NOMO-1 (cell line): Measurements from ENCODE around the gene SAFB.
"Not testable (repeated sequence)": the region's sequence is repeated elsewhere in the genome, so short reads cannot be mapped to it uniquely, and the experiment has no call there.

Experiments used
- DNase-seq, 2 experiments: peaks; one replicate each; lab custom pipeline; 2025; ENCODE audit not compliant: unreplicated experiment in 2 of 2; lab: John Stamatoyannopoulos, UW

The SAFB gene

DNA sequence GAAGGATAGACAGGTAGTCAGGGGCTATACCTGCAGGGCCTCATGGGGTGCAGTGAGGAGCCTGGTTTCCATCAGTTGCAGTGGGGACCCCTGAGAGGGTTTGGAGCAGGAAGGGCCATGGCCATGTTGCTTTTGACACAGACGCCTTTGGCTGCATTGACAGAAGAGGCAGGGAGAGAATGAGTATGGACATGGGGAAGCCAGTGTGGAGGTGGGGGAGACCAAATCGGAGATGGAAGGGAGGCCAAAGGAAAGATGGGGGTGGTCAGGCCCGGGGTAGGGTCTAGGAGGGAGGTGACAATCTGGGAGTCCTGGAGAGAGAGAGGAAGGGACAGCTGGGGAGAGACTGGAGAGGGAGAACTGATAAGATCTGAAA, 59.2 kb downstream of the SAFB start:
- DNase-seq, result no peak

DNA sequence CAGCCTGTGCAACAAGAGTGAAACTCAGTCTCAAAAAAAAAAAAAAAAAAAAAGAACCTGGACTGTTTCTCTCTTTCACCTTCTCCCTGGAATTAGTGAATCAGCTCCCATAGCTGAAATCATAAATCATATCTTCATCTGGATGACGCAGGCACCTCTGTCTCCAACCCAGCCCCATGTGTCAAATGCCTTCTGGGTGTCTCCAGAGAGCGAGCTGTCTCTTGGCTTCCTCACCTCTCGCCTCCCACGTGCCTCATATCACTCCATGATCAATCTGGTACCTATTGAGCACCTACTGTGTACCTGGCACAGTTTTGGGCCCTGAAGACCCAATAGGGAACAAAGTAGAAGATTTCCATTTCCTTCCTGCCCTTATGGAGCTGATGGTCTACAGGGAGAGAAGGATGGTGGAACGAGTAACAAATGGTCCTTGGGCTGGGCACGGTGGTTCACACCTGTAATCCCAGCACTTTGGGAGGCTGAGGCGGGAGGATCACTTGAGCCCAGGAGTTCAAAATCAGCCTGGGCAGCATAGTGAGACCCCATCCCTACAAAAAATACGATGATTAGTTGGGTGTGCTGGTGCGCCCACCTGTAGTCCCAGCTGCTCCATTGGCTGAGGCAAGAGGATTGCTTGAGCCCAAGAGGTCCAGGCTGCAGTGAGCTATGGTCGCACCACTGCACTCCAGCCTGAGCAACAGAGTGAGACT, 60.4 kb downstream of the SAFB start:
- DNase-seq, result no peak

DNA sequence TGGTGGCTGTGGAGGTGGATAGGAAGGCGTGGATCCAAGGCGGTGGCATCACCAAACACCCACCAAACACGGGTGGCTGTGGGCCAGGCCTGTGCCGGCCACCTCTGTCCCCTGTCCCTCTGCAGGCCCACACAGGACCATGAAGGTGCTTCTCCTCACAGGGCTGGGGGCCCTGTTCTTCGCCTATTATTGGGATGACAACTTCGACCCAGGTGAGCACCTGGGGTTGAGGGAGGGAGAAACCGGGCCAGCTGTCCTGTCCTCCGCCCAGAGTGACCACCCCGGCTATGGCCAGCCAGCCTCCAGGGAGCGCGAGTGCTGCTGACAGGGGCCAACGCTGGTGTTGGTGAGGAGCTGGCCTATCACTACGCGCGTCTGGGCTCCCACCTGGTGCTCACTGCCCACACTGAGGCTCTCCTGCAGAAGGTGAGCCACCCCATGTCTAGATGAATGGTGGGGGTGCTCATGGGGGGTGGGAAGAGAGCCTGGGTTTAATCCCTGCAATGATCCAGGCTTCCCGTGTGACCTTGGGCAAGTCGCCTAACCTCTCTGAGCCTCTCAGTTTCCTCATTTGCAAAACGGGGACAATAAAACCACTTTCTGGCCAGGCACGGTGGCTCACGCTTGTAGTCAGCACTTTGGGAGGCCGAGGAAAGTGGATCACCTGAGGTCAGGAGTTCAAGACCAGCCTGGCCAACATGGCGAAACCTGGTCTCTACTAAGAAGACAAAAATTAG, 62.0 kb downstream of the SAFB start:
- no peak for DNase-seq

GRCh38 chr19:5686326-5686646, 63.4 kb downstream of the SAFB start:
- DNase-seq, result no peak

GRCh38 chr19:5686647-5687359, 63.9 kb downstream of the SAFB start:
- DNase-seq, result peak; percentile 87 to 96

GRCh38 chr19:5687360-5688198, 64.7 kb downstream of the SAFB start:
- no peak for DNase-seq

- not testable (repeated sequence) for DNase-seq
These were observed 65.5 kb downstream of the SAFB start for GRCh38 chr19:5688262-5688881.

DNA sequence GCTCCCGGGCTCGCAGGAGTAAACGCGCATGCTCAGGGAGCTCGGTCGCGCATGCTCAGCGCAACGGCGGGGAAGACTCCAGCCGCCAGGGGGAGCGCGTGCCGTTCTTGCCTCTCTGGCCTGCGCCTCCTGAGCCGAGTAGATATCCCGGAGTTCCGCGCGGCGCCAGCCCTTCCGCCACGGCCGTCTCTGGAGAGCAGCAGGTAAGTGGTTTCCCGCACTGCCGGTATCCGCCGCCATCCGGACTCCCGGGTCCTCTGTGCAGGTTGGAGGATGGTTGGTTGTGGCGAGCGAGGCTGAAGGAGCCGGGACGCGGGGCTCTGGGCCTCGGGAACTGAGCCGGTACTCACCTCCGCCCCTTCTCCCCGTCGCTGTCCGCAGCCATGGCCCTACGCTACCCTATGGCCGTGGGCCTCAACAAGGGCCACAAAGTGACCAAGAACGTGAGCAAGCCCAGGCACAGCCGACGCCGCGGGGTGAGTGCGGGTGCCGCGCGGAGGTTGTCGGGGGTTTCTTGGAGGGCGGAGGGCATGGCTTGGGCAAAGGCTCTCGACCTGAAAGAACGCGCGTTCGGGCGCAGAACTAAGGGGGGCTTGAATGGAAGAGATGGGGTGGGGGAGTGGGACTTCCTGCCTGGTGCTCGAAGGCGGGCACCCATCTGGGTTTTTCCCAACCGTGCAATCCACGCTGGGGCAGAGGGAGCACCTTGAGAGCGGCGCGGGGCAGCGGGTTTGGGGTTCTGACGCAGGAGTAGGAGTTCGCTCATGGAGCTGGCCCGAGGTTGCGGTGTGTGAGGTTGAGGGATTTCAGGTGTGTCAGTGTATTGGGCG, 67.5 kb downstream of the SAFB start, which contains the start of gene RPL36:
Gene RPL36, plus strand, starts transcription at position 171 of the 830 bp plus-strand sequence. Its CDS starts 213 bp downstream, at position 384.
- DNase-seq, result peak; percentile 89 to 94

DNA sequence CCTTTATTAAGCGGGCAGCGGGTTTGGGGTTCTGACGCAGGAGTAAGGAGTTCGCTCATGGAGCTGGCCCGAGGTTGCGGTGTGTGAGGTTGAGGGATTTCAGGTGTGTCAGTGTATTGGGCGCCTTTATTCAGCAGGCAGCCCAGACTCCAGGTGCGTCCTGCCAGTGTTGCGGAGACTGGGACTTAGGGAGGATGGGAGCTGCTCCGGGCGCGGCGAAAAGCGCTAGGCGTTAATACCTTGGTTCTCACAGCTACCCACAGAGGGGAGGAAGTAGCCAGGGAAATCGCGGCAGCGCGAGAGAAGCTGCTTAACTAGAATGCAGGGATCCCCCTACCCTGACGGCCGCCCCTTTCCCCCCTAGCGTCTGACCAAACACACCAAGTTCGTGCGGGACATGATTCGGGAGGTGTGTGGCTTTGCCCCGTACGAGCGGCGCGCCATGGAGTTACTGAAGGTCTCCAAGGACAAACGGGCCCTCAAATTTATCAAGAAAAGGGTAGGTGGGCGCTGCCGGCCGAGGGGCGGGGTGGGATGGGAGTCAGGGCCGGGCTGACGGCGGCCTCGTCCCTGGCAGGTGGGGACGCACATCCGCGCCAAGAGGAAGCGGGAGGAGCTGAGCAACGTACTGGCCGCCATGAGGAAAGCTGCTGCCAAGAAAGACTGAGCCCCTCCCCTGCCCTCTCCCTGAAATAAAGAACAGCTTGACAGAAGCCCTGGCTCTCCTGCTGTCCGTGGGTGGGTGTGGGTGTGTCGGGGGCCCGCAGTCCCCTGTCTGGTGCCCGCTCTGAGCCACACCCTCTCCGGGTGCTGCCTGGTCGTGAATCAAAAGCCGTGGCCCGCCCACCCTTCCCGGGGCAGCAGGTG, 68.3 kb downstream of the SAFB start:
- peak; percentile 27 to 31 for DNase-seq

DNA sequence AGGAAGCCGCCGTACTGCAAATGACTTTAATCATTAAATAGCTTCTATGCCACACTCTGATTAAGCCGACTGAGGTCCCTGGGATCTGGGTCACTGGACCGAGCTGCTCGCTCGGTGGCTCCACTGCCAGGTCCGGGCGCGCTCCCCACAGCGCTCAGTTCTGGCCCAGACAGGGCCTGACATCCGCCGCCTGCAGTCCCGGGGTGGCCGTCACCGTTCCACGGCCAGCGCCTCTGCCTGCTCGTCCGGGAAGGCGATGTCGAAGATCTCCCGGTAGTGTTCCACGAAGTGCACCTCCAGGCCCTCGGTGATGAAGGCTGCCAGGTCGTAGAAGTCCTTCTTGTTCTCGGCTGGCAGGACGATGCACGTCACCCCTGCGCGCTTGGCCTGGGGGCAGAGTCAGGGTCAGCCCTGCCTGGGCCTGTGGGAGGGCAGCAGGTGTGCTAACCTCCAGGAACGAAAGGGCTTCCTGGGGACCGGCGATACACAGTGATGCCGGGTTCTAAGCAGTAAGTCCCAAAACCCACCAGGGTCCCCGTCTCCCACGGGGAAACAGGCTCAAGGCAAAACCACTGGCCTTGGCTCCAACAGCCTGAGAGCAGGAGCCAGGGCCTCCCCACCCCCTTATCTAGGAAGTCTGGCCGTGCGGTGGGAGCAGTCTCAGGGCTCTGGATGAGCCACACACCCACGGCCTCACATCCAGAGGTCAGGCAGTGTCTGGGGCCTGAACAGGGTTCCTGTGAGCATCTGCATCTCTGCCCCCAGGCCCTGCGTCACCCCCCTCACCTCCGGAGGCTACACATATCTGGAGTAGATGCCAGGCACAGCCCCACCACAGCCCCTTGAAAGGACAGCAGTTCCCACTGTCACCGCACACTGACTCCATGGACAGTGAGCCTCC, 69.2 kb downstream of the SAFB start:
- no peak for DNase-seq

DNA sequence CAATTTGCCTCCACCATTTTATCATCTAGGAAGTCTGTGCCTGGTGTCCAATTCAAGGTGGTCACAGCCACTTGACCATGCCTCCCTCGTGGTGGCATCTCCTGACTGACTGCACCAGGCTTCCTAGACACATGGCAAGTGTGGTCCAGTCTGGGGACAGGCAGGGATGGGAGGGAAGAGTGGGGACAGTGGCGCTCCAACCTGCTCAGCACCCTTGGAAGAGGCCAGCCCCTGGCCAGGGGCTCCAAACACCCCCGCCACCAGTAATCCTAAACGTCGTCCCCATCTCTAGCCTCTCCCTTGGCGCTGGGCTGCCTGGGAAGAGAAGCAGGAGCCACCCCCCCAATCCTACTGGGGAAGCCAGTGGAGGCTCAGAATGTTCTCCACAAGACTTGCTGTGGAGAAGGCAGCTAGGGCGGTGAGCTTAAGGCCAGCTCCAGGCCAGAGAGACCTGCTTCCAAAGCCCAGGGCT, 69.9 kb downstream of the SAFB start:
- no peak for DNase-seq

DNA sequence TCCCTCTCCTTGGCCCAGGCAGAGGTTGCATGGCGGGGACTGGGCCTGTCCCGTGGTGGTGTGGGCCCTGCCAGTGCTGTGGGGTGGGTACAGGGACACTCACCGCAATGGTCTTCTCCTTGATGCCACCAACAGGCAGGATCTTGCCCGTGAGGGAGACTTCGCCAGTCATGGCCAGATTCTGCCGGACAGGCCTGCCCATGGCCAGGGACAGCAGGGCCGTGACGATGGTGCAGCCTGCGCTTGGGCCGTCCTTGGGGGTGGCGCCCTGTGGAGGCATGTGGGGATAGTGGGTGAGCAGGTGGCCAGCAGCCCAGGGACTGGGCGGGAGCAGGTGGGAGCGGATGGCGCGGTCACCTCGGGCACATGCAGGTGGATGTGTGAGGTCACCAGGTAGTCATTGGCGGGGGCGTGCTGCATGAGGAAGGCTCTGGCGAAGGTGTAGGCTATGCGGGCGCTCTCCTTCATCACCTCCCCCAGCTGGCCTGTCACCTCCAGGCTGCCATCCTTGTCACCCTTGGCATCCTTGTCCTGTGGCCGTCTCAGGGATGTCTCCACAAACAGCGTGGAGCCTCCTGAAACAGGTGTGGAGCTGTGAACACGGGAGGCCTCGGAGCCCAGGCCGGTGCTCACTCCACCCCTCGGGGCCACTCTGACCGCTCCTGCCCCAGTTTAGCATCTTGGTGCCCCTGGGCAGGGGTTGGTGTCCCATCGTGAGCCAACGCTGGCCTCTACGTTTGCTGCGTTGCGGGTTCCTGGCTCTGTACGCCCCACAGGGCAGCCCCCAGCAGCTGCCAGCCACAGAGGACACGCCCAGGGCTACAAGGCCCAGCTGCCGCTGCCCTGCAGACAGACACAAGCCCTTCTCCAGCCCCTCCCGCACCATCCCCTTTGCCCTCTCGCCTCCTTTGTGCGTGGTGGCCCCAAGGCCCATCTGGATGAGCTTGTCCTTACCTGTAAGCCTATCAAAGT, 70.6 kb downstream of the SAFB start:
- DNase-seq, result no peak

DNA sequence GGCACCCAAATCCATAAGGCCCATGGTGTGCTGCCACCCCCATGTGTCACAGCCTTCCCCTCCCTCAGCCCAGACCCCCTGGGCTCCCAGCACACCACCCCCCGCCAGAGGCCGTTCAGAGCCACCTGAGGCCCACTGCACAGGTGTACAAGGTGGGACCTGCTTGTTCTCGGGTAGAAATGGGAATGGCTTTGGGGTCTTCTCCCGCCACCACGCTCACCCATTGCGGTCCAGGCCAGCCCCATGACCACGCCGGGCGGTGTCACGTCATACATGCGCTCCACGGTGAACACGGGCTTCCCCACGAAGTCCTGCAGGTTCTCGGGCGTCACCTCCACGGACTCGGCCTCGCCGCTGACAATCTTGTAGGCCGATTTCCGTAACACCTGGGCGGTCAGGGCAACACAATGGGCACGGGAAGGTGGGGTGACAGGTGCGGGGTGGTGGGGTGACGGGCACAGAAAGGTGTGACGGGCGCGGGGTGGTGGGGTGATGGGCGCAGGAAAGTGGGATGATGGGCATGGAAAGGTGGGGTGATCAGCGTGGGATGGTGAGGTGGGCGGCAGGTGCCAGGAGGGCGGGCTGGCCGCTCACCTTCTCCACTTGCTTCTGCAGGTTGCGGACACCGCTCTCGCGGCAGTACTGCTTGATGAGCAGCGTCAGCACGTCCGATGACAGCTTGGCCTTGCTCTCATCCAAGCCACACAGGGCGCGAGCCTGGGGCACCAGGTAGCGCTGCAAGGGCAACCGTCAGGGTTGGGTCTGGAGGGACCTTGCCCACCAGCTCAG, 71.5 kb downstream of the SAFB start:
- DNase-seq, result no peak

- DNase-seq, result no peak
These were observed 72.2 kb downstream of the SAFB start for GRCh38 chr19:5694956-5695648.

DNA sequence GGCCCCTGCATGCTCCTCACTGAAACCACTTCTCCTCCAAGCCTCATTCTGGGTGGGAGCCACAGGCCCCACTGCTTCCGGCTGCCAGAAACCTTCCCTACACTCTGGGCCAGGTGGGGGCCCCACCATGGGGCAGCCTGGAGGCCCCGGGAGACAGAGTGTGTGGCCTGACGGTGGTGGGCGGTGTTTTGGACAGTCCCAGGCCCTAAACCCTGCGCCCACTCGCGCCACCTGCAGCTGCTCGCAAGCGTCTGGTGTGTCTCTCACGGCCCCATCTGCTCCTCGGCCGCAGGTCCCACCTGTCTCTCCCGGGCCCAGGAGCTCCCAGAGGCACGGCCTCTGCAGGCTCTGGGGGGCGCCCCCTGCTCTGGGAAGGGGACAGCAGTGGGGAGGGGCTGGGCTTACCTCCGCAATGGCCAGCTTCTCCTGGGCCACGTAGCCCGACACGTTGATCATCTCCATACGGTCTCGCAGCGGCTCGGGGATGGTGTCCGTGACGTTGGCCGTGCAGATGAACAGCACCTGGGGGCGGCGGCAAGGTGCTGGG, 72.8 kb downstream of the SAFB start:
- DNase-seq, result no peak
